HG03103 (cell line): Measurements from ENCODE around the gene ASB4.
"Not testable (repeated sequence)": the region's sequence is repeated elsewhere in the genome, so short reads cannot be mapped to it uniquely, and the experiment has no call there.

Experiments used
- ATAC-seq: cut with Tn5 transposase; IDR thresholded peaks from one replicate; pipeline ENCODE4 v1.9.1; 2021; ENCODE audit warnings: low read depth; ENCODE audit not compliant: unreplicated experiment

Gene ASB4

DNA sequence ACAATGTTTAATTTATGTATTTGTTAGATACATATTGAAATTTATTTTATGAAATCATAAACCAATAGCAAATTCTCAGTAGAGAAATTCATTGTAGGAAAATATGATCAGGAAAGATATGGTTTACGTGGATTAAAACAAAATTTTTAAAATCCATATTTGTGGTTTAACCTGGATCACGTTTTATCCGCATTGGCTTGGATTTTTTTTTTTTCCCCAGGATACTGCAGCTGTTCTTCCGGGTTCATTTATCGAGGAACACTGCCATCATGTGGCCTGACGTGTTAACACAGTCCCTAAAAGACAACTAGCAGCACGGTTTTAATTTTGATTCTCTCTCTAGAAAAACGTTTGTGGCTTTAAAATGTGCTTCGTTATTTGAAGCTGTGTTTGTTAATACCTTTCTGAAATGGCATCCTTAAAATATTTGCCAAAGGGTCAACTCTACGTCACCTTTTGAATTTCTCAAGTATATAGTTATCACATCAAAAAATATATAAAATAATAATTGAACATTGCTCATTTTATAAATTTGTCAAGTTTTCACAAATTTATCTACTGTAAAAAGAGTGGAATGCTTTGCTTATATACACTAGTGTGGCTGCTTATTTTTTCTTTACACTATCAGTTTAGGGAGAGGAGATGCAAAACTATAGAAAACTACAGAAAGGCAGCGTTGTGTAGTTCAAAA, 8.7 kb upstream of the ASB4 start:
- peak; percentile 55 for ATAC-seq

DNA sequence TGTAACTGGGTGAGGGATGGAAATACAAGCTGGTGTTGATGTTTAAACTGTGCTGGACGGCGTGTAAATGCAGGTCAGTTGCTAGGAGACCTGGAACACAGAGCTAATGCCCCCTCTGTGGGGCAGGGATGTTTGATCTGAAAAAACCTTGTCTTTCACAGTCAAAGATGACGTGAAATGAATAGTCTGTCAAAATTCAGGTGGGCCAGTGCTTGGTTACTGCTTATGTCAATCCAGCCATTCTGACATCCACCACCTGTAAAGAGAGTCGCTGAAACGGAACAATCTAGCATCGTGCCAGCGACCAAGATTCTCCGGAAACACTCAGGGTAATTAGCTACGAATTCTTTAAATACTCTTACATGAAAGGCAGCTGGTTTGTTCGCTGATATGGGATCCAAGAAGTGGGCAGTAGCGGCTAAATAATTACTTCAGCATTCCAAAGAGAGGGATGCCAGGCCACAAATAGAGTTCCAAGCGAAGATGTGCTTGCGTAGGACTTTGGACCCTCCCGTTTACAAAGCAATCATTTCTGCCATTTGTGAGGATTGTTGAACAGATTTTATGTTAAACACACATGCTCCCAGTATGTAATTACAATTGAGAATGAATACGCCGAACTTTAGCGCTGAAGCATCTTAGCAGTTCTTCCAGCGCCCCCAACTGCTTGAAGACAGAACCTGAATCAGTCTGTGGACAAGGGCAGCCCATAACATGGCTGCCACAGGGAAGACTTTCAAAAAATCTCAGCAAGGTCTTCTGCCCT, 7.3 kb upstream of the ASB4 start:
- ATAC-seq = no peak

DNA sequence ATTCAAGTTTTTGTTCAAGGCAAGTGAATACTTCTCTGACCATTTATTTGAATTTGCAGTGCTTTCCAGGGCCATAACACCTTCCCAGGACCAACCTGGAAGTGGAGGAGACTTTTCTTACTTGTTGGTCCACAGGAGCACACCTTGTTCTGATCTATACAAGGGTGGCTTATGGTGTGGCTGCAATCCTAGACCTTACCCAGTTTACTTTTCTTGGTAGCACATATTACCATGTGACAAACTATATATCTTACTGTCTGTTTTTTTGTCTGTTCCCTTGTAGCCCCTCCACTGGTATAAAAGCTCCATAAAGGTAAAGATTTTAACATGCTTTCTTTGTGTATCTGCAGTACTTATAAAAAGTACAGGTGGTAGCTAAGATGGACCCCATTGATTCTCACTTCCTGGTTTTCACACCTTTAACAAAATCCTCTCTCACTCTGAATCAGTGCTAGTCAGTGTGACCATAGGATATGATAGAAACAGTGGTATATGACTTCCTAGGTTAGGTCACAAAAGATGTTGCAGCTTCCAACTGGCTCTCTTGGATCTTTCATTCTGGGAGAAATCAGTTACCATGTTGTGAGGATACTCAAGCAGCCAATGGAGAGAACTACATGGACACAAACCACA, 5.6 kb upstream of the ASB4 start:
- peak; percentile 61 for ATAC-seq

DNA sequence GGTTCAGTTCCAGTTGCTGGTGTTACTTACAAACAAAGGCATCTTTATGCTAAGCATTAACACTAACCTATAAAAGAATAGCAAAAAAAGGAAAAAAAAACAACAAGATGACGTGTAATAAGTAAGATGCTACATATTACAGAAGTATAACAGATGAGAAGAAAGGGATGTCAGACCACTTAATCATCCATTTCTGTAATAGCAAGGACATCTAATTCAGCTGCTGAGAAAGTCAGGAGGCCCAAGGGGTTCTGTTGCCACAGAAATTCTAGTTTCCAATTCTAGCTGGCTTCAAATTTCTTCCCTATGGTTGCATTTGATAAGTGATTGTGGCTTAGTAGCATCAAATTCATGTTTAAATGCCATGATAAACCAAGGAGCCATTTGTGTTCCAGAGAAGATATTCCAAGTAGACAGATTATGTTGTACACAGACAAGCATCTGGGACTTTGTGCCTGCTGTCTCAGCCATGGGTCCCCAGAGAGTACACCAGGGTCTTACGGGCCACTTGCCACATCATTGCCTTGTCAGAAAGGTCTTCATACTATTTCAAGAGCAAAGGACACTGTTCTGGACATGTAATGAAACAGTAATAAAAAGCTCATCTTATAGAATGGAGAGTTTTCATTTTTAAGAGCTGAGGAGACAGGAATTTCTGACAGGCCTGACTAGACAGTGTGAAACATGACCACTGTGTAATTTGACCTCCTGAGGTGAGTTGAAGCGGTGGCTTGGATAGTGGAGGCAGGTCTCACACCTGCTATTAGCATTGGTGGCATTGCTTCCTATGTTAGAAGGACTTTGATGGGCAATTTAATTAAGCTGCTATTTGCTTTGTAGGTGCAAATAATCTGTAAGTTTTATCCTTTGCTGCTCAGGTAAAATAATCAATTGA, 4.2 kb upstream of the ASB4 start:
- no peak for ATAC-seq

DNA sequence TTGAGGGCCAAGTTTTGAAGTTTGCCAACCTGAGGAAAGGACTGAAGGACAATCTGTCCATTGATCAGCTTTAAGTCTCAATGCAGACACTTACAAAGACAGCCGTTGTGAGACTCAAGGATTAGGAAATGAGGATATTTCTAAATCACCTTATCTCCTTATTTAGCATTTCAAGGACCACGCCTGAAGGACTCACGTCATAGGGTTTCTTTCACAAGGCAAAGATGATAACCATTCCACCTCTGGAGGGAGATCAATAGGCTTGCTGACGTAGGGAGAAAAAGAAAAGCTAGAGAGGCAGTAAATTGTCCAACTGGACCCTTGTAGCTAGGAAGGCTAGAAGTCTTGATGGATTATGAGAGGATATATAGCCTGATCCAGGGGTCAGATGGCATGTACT, 3.3 kb upstream of the ASB4 start:
- no peak for ATAC-seq

DNA sequence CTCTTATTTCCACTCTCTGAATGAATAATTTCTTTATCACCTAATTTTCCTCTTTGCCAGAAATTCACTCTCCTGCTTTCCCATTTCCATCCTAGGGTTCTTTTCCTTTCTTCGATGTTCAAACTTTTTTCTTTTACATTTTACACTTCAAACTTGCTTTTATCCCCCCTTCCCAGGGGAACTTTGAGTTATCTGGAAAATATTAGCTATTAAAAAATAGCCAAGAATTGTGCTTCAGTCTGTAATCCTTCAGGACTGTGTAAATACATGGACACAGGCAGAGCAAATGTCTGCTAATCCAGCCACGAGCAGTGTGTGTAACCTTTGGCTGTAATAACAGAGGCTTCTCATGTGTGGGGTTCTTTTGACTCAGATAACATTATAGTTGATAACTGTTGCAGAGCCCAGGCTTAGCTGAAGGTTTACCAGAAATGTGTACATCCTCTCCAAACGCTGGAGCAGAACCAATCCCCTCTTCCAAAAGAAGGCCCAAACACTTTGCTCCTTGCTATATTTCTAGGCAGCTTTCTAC, 4.6 kb downstream of the ASB4 start:
- no peak for ATAC-seq

DNA sequence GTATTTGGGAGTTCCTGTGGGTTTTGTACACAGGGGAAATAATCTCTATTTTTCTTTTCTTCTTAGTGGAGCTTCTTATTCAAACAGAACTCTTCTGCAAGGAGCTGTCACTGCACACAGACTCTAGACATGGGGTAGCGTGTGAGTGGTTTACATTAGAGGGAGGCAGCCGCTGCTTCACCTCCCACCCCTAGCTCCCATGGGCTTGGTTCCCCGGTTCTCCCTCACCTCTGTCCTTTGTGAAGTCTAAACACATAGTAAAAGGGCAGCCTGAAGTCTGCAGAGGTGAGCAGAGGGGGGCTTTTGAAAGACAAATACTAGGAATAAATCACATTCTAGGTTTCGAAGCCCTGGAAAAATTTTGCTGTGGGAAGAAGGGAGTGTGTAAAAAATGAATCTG, 5.5 kb downstream of the ASB4 start:
- ATAC-seq = no peak

DNA sequence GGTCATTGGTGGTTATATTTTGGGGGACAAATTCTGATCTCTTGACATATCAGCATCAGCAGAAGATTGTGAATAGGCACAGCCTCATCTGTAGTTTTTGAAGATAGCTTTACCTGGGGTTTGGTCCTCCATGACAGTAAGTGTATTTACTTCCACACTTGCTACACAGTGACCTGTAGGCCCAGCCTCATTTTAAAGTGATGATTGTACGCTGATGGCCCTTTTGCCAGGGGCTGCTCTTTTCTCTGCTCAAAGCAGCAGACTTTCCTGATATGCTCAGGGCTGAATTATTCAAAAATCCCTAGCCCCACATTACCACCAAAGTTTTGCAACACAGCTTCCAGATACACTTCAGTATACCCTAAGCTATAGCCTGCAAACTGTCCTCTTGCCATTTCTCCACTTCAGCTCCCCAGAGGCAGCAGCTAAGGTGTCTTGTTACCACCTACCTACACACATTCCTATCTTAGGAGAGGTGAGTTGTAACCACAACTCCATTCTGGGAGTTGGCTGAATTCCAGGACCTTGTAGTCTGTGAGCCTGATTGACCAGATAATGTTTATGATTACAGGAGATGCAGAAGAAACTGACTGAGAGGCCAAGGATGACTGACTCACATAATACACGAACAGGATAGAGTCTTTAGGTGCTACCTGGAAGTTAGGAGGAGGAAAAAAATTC, 6.0 kb downstream of the ASB4 start:
- ATAC-seq = no peak

DNA sequence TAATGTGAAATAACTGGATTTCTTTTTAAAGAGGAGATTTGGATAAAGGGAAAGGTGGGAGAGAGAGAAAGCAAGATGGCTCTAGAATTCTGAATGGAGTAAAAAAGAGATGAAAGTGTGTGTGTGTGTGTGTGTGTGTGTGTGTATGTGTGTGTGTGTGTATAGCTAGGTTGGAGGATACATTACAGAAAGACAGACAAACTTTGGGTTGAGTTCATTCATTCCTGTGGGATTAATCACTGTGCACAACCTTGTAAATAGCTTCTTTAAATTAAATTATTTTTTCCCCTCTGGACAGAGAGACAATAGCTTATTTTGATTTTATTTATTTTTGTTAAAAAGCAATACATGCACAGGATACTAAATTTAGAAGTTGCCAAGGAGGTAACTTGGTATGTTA, 7.5 kb downstream of the ASB4 start:
- ATAC-seq = no peak

DNA sequence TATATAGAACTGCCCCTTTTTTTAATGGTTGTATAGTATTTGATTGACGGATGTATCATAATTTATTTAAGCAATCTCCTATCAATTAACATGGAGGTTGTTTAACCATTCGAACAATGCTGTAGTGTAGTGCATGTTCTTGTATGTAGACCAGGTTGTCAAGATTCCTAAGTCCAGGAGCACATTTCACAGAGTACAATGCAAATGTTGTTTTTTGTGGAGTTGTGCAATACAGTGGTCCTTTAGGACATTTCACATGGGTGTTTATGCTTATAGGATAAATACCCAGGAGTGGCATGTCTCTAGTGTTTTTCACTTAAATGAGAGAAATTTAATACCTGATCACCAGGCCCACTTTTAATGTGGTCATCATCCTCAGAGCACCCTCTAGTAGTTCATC, 8.1 kb downstream of the ASB4 start:
- no peak for ATAC-seq

DNA sequence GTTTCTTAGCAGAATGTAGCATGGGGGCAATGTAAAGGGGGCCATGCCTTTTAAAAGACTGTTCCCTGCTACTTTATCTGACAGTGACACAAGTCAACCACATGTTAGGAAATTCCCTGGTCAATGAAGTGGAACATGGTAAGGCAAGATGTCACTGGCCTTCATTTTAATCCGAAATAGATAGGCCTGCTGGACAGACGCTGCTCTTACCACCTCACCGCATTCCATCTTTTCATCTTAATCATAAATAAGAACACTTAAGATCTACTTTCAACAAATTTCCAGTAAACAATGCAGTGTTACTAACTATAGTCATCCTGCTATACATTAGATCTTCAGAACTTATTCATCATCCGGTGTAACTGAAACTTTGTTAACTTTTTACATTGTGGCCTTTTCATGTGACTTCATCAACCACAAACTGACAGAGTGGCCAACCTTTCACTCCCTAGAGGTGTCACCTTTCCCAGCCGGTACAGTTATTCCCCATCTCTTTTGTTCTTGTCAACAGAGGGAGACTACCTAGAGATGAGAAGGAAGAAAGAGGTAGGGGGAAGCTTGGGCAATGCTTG, 15.6 kb downstream of the ASB4 start:
- peak; percentile 85 for ATAC-seq

DNA sequence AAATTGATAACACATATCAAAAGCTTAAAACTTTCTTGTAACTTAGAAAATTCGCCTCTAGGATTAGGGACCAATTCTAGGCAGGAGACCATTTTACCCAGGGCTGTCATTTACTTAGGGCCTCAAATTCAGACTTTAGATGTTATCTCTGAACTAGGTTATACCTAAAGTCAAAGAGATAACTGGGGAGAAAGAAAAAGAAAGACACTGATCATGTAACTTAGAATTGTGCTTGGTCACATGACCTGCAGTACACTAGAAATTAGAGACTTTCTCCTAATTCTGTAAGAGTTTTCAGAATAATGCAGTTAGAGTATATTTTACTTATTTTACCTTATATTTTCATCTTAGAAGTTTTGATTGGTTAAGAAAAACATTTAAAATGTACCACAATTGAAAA, 16.7 kb downstream of the ASB4 start:
- ATAC-seq = no peak

DNA sequence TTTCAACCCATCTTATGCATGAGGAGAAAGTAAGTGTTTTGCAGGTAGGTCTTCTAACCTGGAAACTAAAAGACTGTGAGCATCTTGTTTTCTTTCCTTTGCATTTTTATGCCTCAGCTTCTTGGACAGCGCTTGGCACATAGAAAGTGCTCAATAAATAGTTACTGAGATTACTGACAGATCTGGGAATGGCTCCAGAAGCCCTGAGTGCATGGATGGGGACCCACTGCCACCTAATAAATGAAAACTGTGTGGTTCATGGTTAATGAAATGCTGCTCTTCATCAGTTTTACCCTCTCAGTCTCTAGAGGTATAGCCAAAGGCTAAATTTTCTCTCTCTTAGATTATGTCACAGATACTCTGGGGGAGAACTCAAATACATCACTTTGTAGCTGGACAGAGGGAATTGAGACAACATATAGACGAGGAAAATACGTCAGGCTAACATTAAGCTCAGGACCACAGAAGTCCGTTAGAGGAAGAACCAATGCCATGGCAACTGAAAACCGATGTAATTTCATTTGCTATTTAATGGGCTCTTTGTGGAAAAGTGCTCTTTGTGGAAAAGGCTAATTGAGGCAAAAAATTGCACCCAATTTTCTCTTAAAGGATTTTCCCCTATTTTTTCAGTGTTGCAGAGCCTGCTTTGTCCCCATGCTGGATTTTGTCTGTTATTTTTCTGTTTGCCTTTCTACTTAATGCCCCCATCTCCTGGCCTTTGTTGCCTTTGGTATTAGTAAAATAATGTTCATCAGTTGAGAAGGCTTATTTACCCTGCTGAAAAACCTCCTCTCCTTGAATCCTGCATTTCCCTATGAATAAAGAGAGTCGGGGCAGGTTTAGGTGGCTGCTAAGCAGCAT, 17.8 kb downstream of the ASB4 start:
- no peak for ATAC-seq

DNA sequence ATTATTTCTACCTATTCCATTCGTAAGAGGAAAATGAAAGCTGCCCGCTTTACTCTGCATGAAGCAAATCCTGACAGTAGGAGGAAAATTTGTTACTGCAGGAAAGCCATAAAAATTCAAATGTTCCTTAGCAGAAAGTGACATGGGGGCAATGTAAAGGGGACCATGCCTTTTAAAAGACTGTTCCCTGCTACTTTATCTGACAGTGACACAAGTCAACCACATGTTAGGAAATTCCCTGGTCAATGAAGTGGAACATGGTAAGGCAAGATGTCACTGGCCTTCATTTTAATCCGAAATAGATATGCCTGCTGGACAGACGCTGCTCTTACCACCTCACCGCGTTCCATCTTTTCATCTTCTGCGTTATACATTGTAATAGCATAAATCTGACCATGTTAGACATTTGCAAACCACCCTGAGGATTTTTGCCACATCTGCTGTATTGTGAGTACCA, 18.4 kb downstream of the ASB4 start:
- not testable (repeated sequence) for ATAC-seq

DNA sequence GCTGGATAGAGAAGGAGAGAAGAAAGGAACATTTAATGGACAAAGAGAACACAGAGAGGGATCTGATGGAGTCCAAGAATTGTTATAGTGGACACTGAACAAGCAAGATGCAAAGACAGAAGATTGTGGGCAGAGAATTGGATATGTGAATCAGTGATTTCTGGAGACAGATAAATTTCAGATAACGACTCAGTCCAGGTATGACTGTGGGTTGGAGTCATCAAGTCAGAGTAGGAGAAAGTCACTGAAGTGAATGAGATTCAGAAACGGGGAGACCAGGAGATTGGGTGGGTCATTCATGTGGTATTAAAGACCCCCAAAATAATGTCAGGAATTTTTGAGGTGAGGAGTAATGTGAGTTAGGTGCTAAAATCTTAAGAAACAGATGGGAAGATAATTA, 23.0 kb downstream of the ASB4 start:
- ATAC-seq = no peak

DNA sequence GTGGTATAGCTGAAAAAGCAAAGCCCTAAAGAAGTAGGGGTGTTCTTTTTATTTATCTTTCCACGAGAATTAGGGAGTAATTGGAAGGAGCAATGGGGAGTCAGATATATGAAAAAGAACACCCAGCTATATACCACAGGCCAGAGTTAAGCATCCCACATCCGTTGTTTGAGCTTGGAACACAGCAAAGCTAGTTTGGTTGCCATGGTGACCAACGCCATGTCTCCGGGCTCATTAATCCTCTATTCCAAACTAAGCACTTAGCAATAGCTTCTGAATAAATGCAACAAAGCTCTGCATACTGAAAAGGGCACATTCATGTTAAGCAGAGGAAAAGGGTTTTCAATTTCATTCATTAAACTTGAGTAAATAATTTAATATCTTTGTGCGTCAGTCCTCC, 23.5 kb downstream of the ASB4 start:
- peak; percentile 37 for ATAC-seq

DNA sequence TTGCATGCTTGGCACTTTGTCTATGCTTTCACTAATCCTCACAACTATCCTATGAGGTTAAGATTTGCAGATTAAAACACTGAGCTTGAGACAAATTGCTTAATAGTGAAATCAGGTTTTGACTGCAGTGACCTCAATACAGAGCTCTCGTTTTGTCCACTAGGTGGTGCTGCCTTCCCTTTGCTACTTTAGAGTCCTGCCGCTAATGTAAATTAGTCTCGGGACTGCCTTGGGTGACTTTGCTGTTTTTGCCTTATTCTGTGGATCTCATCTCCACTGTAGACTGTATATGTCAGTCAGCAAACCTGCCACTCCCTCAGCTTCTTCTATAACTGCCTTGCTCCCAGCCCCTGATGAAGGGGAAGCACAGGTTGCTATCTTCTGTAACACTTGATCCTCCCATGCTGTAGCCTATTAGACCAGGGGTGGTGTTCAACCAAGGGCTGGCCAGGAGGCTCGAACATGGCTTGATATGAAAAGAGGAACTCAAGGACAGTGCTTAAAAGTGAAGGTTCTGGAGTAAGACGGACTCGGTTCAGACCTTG, 26.0 kb downstream of the ASB4 start:
- ATAC-seq = peak; percentile 86

DNA sequence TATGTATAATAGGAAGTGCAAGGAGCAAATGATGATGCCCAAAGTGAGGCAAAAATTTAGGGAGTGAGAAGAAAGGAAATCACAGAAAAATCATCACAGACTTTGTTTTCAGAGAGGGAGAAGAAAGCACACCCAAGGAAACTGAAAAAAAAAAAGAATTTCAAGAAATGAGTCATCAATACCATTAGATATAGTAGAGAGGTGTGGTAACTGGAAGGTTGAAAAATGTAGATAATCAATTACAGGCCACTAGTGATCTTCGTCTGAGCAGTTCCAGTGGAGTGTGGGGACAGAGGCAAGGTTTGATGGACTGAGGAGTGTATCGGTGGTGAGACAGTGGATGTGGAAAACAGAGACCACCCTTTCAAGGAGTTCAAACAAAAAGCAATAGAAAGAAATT, 31.7 kb downstream of the ASB4 start:
- ATAC-seq = peak; percentile 46
